H1 (cell line): ENCODE measurements around the gene CRY1. TPM values are rescaled to one million over a fixed set of nuclear protein-coding genes. Genes with fewer than 3 reads are reported as not detected.

ENCODE experiments used
- ASH2L ChIP-seq: fragments of 200-600, 300-600 bp; sonication (generic); IDR thresholded peaks from one replicate; pipeline ENCODE4 v1.7.1; 2017; ENCODE audit warnings: low read length
- BACH1 ChIP-seq: IDR thresholded peaks from 2 replicates; pipeline ENCODE4 v1.6.1; 2012; ENCODE audit warnings: low read length, improper control_type of control experiment
- CBX8 ChIP-seq: fragments of 300-800, 300-1000 bp; sonication (generic); IDR thresholded peaks from 2 replicates; pipeline ENCODE4 v1.7.1; 2016; ENCODE audit warnings: low read depth, low read length, borderline replicate concordance
- CEBPB ChIP-seq: IDR thresholded peaks from 2 replicates; pipeline ENCODE4 v1.6.1; 2012; ENCODE audit warnings: low read depth, low read length
- EZH2 ChIP-seq: fragments of 200-600 bp; sonication (generic); IDR thresholded peaks from 2 replicates; pipeline ENCODE4 v1.7.1; 2012; ENCODE audit warnings: low read depth, mild to moderate bottlenecking, moderate library complexity, low read length, inconsistent platforms; ENCODE audit not compliant: severe bottlenecking
- GABPA ChIP-seq: IDR thresholded peaks from 2 replicates; pipeline ENCODE4 v1.6.1; 2011; ENCODE audit warnings: mild to moderate bottlenecking, low read length, moderate library complexity, borderline replicate concordance; ENCODE audit not compliant: insufficient read depth
- HDAC6 ChIP-seq: IDR thresholded peaks from one replicate; pipeline ENCODE4 v1.7.1; 2012; ENCODE audit warnings: low read depth, mild to moderate bottlenecking, inconsistent platforms, low read length, moderate library complexity
- JUN ChIP-seq: IDR thresholded peaks from 2 replicates; pipeline ENCODE4 v1.6.1; 2011; ENCODE audit warnings: low read depth, mild to moderate bottlenecking, improper control_type of control experiment, low read length
- JUND ChIP-seq: IDR thresholded peaks from 2 replicates; pipeline ENCODE4 v1.6.1; 2011; ENCODE audit warnings: mild to moderate bottlenecking, improper control_type of control experiment, low read length
- KDM4A ChIP-seq: IDR thresholded peaks from one replicate; pipeline ENCODE4 v1.7.1; 2012; ENCODE audit warnings: low read depth, mild to moderate bottlenecking, moderate library complexity, low read length, inconsistent platforms; ENCODE audit not compliant: severe bottlenecking
- MAFK ChIP-seq: IDR thresholded peaks from 2 replicates; pipeline ENCODE4 v1.6.1; 2012; ENCODE audit warnings: low read depth, mild to moderate bottlenecking, improper control_type of control experiment, low read length
- NRF1 ChIP-seq: IDR thresholded peaks from 2 replicates; pipeline ENCODE4 v1.6.1; 2011; ENCODE audit warnings: mild to moderate bottlenecking, low read depth, low read length, improper control_type of control experiment
- POLR2A ChIP-seq, 2 experiments: IDR thresholded peaks; 1 replicate in 1 of 2; 2 replicates in 1 of 2; pipeline ENCODE4 v1.6.1; 2011; ENCODE audit warnings: low read depth in 2 of 2, low read length in 2 of 2, mild to moderate bottlenecking in 2 of 2; ENCODE audit errors: control extremely low read depth in 1 of 2
- RFX5 ChIP-seq: IDR thresholded peaks from 2 replicates; pipeline ENCODE4 v1.6.1; 2011; ENCODE audit warnings: low read depth, low read length, improper control_type of control experiment, borderline replicate concordance
- RNF2 ChIP-seq: fragments of 200-900, 300-1000 bp; sonication (generic); IDR thresholded peaks from 2 replicates; pipeline ENCODE4 v1.7.1; 2016; ENCODE audit warnings: borderline replicate concordance, low read depth, mild to moderate bottlenecking, antibody characterized with exemption, low read length; ENCODE audit not compliant: poor library complexity, severe bottlenecking; ENCODE audit errors: missing control alignments
- SIN3A ChIP-seq, 2 experiments: IDR thresholded peaks in 1 of 2; conservative IDR thresholded peaks in 1 of 2; 2 replicates each; pipeline ENCODE4 v1.6.1; 2011 to 2012; ENCODE audit warnings: low read length in 2 of 2, improper control_type of control experiment in 1 of 2, low read depth in 1 of 2, mild to moderate bottlenecking in 1 of 2
- SIRT6 ChIP-seq: IDR thresholded peaks from one replicate; pipeline ENCODE4 v1.7.1; 2012; ENCODE audit warnings: low read length, inconsistent platforms
- SIX5 ChIP-seq: IDR thresholded peaks from 2 replicates; pipeline ENCODE4 v1.6.1; 2011; ENCODE audit warnings: mild to moderate bottlenecking, low read depth, low read length
- SP2 ChIP-seq: IDR thresholded peaks from 2 replicates; pipeline ENCODE4 v1.6.1; 2012; ENCODE audit warnings: mild to moderate bottlenecking, low read length, inconsistent platforms
- SRF ChIP-seq: IDR thresholded peaks from 2 replicates; pipeline ENCODE4 v1.6.1; 2011; ENCODE audit warnings: mild to moderate bottlenecking, low read depth, low read length, moderate library complexity
- SUZ12 ChIP-seq: fragments of 200-600 bp; sonication (generic); IDR thresholded peaks from 2 replicates; pipeline ENCODE4 v1.6.1; 2012; ENCODE audit warnings: mild to moderate bottlenecking, inconsistent platforms, low read length, moderate library complexity, mixed read lengths
- TEAD4 ChIP-seq: IDR thresholded peaks from 2 replicates; pipeline ENCODE4 v1.6.1; 2012; ENCODE audit warnings: low read depth, low read length, inconsistent platforms, mixed read lengths
- polyA plus RNA-seq, 7 experiments: library from polyadenylated mRNA; depleted of rRNA in 3 of 7; stranded (reverse) in 5 of 7; unstranded in 2 of 7; fragments of >200 nt in 5 of 7; fragments of 200-250 nt in 2 of 7; gene quantifications; 1 replicate in 5 of 7; 2 replicates in 1 of 7; 4 replicates in 1 of 7; pipeline versions ENCODE4 v1.2.1 to v1.2.3, GENCODE V29; 2011 to 2013; ENCODE audit warnings: missing spikeins in 2 of 7, mixed read lengths in 2 of 7
- total RNA-seq: library from RNA; stranded (reverse); fragmentation: NEBNext Ultra II Directional; extraction: Animal tissue kit (Norgen Biotek cat#: 25700); gene quantifications from 2 replicates; pipeline ENCODE4 v1.2.1, GENCODE V29; 2021
- TF ChIP-seq, protein P1 (sequence below): IDR thresholded peaks from 2 replicates; pipeline ENCODE4 v1.6.1; 2012; ENCODE audit warnings: low read length, inconsistent platforms

The CRY1 gene
- total and polyA plus RNA-seq, 2 of the 8 experiments (the other 6 are each of a cell fraction or from before 2014, with no cell fraction given) = 13.6 to 25.1 TPM

- TF ChIP-seq HDAC6 (no peak), JUN (no peak), GABPA (no peak), CEBPB (no peak), SIRT6 (no peak), RFX5 (no peak), ASH2L (peak; percentile 90), SIX5 (no peak), RNF2 (no peak), SRF (no peak), JUND (no peak), MAFK (no peak), SIN3A (conservative IDR thresholded peaks at IDR 0.05 in 1 of 2, IDR thresholded peaks at IDR 0.05 in 1 of 2; ENCODE audit: low read depth in 1 of 2, low read length in 2 of 2) (peak; percentile 14 to 67; a peak in 1 of 4 replicates), NRF1 (peak; percentile 37; the same call in 1 of the 2 replicates), SUZ12 (no peak), TEAD4 (no peak), POLR2A (IDR thresholded peaks at IDR 0.05; ENCODE audit: control extremely low read depth in 1 of 2, low read depth in 2 of 2, low read length in 2 of 2) (peak; percentile 20 to 87), EZH2 (no peak), CBX8 (no peak), KDM4A (peak; percentile 90), BACH1 (no peak), SP2 (no peak)
- TF ChIP-seq, protein P1, sequence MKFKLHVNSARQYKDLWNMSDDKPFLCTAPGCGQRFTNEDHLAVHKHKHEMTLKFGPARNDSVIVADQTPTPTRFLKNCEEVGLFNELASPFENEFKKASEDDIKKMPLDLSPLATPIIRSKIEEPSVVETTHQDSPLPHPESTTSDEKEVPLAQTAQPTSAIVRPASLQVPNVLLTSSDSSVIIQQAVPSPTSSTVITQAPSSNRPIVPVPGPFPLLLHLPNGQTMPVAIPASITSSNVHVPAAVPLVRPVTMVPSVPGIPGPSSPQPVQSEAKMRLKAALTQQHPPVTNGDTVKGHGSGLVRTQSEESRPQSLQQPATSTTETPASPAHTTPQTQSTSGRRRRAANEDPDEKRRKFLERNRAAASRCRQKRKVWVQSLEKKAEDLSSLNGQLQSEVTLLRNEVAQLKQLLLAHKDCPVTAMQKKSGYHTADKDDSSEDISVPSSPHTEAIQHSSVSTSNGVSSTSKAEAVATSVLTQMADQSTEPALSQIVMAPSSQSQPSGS = no peak
These were observed at the start of gene CRY1 (continued) for GRCh38 chr12:107093417-107094182.
